HG02852 (cell line): ENCODE data around the gene RFX1.
"Not testable (repeated sequence)": the region's sequence is repeated elsewhere in the genome, so short reads cannot be mapped to it uniquely, and the experiment has no call there.

Source experiments
- ATAC-seq: cut with Tn5 transposase; IDR thresholded peaks from one replicate; pipeline ENCODE4 v1.9.1; 2021; ENCODE audit warnings: mild to moderate bottlenecking, moderate library complexity; ENCODE audit not compliant: unreplicated experiment

The RFX1 gene

GRCh38 chr19:14027856-14028450, 21.8 kb upstream of the RFX1 start, which contains the start of gene RLN3:
TSS of gene RLN3 (plus strand) at chr19:14028148. CDS start at chr19:14028205, 57 bp downstream.
- ATAC-seq = no peak

DNA sequence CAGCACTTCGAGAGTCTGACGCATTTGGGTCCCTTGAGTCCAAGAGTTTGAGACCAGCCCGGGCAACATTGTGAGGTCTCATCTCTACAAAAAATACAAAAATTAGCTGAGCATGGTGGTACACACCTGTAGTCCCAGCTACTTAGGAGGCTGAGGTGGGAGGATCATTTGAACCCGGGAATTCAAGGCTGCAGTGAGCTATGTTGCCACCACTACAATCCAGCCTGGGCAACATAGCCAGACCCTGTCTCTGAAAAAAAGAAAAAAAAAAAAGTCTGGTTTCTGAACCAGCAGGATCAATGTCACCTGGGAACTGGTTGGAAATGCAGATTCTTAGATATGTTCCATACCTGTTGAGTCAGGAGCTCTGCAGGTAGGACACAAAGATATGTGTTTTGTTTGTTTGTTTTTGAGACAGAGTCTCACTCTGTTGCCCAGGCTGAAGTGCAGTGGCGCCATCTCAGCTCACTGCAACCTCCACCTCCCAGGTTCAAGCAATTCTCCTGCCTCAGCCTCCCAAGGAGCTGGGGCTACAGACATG, 20.6 kb upstream of the RFX1 start:
- ATAC-seq = not testable (repeated sequence)

DNA sequence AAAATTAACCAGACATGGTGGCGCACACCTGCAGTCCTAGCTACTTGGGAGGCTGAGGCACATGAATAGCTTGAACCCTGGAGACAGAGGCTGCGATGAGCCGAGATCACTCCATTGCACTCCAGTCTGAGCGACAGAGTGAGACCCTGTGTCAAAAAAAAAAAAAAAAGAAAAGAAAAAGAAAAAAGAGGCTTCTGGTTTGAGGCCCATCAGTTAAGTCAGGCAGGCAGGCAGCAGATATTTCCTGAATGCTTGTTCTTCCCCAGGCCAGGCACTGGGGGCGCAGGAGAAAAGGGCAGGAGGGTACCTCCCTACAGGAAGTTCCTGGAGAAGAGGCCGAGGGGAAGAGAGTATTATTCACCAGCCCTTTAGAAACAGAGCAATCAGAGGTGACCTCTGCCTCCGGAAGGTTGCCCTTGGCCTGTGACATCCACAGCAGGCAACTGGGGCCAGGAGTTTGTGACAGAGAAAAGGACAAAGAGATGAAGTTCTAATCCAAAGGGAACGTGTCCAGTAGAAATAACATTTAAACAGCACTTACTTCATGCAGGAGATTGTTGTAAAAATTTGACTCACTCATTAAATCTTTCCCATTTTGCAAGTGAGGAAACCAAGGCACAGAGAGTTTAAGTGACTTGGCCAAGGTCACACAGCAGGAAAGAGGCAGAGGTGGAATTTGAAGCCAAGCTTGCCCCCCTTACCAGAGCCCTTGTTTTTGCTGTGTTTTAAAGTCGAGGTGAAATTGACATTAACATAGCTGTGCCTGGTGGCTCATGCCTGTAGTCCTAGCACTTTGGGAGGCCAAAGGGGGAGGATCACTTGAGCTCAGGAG, 17.5 kb upstream of the RFX1 start:
- ATAC-seq = no peak

- ATAC-seq = no peak
These were observed 16.3 kb upstream of the RFX1 start for GRCh38 chr19:14022469-14022868.

DNA sequence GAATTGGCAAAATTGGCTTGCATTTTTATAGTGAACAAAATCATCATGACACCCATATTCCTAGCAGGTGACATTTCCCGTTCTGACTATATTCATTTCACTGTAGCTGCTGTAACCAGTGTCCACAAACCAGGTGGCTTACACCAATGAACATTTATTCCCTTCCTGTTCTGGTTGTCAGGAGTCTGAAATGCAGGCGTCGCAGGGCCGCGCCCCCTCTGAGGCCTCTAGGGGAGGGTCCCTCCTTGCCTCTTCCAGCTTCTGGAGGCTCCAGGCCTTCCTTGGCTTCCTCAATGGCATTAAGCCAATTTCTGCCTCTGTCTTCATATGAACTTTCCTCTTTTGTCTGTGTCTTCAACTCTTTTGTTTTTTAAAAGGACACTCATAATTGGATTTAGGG, 15.4 kb upstream of the RFX1 start:
- ATAC-seq = no peak

- not testable (repeated sequence) for ATAC-seq
These were observed 13.6 kb upstream of the RFX1 start for GRCh38 chr19:14019739-14020138.

- ATAC-seq = no peak
These were observed 13.0 kb upstream of the RFX1 start for GRCh38 chr19:14019100-14019499.

- ATAC-seq = peak; percentile 74
These were observed 9.5 kb upstream of the RFX1 start for GRCh38 chr19:14015524-14016035.

- no peak for ATAC-seq
These were observed 6.3 kb upstream of the RFX1 start for GRCh38 chr19:14012378-14012915.

DNA sequence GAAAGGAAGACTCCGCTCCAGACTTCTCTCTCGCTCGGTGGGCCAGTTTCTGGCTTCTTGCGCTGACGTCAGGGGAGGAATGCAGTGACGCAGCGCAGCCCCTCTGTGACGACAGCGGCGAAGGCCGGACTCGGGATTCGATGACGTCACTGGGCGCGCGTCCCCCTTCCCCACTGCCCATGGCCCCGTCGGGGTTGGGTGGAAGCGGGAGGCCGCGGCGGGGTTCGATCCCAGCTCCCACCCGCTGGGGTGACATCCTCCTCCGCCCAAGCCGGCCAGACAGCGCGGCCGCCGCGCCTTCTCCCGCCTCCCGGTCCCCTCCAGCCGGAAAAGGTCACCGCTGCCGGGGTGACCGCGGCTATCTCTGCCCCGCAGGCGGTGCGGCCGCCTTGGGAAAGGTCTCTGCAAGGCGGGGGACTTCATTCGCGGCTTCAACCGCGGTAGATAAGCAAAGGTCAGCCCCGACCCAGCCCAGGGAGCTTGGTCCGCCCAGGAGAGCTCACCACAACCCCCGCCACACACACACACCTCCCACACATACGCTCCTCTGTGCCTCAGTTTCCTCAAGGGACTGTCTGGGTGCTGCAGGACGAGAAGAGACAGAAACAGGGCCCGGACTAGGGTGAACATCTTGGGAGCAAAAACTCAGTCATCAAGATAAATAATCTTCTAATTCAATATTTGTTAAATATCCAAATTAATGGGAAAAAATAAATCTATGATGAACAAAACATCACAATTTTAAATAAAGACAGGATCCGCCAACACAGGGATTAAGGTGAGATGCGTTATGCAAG, 844 bp upstream of the RFX1 start:
- ATAC-seq = peak; percentile 32

DNA sequence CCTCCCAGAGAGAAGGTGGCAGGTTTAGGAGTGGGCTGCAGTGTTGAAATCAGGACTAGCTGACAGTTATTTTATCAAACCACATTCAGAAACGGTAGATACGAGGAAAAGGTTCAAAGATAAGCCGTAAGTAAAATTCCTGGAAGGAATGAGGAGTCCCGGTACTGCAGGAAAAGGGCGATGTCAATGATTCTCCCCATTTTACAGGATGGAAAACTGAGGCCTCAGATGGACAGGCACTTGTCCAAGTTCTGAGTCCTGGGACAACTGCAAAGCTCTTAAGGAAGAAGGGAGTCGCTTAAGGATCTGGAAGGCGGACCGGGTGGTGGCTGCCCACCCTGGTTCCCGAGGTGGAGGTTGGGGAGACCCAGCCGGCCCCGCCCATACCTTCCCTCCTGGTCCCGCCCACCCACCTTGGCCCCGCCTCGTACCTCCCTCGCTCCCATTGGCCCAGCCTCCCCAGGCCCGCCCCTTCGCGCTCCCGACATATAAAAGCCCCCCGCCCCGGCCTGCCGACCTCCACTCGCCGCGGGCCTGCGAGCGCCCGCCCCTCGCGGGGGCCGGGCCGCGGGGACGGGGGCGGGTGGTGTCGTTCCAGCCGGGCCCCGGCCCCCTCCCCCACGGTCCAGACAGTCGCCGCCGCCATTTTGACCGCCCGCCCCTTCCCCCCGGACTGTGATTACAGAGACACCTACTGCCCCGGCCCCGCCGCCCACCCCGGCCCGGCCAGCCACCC, 603 bp downstream of the RFX1 start:
- peak; percentile 32 for ATAC-seq

- no peak for ATAC-seq
These were observed 1.3 kb downstream of the RFX1 start for GRCh38 chr19:14004619-14005348.

DNA sequence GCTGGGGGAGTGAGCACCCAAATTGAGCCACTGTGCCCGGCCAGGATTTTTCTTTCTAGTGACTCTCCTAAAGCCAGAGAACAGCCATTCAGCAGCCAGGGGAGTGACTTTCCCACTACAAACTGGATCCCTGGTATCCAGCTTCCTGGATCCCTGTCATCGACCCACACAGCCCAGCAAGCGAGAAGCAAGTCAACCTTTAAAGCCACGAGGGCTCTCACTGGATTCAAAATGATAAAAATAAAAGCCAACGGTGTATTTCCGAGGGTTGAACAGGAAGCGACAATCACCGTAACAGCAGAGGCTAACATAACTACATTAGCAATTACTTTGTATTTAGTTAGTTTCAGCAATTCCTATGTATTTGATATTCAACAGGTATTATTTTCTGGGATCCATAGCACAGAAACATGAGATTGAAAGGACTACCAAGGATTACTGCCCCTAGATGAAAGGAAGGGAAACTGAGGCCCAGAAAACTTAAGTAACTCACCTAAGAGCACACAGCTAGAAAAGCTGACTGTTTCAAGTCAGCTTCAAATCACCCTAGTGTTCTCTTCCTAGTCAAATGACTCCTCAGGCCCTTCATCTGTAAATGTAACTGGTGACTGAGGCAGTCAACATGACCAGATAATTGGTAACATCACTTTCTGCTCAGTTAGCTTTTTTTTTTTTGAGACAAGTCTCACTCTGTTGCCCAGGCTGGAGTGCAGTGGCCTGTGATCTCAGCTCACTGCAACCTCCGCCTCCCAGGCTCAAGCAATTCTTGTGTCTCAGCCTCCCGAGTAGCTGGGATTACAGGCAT, 2.7 kb downstream of the RFX1 start:
- ATAC-seq = no peak

DNA sequence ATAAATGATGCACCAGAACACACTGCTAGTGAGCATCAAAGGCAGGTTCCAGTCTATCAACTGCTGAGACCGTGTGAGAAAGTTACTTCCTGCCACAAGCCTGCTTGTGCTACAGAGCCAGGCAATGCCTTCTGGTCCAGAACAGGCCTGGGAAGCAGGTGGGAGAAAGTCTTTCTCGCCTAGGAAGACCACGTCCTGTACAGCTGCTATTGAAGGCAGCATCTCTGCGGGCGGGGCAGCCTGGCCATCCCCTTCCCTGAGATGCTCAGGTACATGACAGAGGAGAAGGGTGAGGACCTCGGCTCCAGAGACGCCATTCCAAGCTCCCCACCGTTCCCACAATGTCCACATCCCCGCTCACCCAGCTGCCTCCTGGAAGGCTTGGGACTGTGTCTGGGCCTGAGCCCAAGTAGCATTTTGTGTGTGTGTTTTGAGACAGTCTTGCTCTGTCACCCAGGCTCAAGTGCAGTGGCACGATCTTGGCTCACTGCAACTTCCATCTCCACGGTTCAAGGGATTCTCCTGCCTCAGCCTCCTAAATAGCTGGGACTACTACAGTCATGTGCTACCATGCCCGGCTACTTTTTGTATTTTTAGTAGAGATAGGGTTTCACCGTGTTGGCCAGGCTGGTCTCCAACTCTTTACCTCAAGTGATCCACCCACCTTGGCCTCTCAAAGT, 3.4 kb downstream of the RFX1 start:
- no peak for ATAC-seq

DNA sequence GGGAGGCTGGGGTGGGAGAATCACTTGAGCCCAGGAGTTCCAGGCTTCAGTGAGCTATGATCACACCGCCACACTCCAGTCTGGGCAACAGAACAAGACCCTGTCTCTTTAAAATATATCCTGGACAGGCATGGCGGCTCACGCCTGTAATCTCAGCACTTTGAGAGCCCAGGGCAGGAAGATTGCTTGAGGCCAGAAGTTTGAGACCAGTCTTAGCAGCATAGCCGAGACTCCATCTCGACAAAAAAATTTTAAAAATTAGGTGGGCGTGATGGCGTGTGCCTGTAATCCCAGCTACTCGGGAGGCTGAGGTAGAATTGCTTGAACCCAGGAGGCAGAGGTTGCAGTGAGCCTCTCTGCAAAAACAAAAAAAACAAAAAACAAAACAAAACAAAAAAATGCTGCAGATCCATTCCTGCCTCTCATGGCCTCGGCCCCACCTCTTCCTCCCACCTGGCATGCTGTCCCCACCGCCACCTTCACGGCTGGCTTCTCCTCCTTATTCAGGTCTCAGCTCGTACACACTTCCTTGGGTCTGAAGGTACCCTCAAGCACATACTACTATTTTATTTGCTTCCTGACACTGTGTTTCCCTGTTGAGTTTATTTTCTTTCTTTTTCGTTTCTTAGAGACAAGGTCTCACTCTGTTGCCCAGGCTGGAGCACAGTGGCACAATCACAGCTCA, 5.3 kb downstream of the RFX1 start:
- no peak for ATAC-seq

GRCh38 chr19:13999085-13999484, 7.0 kb downstream of the RFX1 start:
- no peak for ATAC-seq

DNA sequence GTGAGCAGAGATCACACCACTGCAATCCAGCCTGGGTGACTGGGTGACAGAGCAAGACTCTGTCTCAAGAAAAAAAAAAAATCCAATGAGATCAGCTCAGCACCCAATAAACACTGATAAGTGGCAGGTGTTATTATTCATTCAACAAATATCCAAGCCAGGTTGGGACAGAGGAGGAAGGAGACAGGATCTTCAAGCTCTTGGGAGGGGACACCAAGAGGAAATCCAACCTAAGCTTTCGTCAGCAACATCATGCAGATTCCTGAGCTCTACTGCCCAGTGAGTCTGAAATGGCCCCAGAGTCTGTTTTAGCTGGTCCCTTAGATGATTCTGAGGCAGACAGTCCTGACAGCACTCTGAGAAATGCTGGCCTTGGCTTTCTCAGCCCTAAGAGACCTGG, 7.7 kb downstream of the RFX1 start:
- no peak for ATAC-seq

DNA sequence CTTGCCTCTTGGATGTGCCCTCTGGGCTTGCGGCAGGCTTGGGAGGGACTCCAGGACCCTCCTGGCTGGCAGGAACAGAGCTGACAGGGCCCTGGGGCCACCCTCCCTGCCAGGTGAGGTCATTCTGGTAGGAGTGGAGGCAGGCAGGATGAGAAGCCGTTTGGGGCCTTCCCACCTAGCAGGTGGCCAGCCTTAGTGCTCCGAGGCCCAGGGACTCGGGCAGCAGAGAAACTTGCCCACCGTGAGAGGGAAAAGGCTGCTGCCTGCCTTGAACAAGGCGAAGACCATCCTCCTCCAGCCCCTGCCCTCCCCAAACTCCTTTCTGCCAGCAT, 8.5 kb downstream of the RFX1 start:
- no peak for ATAC-seq
